ENCODE measurements around the gene CDON.
"Not testable (repeated sequence)": the region's sequence is repeated elsewhere in the genome, so short reads cannot be mapped to it uniquely, and the experiment has no call there.

CDON gene

GRCh38 chr11:125922156-125922555 lies 140.5 kb downstream of the CDON start:
- DNase-seq = no peak

DNA sequence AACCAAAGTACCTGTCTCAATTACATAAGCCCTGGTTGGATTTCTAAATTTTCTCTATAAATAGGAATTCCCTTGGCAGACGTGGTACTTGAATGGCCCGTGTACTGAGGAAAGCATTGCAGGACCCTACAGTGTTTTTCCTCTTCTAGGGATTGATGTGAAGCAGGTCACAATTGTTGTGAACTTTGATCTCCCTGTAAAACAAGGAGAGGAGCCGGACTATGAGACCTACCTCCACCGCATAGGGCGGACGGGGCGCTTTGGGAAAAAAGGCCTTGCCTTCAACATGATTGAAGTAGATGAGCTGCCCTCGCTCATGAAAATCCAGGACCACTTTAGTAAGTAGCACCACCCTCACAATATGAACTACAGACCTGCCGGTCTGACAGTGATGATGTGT lies 141.6 kb downstream of the CDON start:
- no peak for DNase-seq

- no peak for DNase-seq
Observed at GRCh38 chr11:125918140-125918840, 144.4 kb downstream of the CDON start.

GRCh38 chr11:125916683-125917347 lies 145.9 kb downstream of the CDON start:
- DNase-seq = no peak

DNA sequence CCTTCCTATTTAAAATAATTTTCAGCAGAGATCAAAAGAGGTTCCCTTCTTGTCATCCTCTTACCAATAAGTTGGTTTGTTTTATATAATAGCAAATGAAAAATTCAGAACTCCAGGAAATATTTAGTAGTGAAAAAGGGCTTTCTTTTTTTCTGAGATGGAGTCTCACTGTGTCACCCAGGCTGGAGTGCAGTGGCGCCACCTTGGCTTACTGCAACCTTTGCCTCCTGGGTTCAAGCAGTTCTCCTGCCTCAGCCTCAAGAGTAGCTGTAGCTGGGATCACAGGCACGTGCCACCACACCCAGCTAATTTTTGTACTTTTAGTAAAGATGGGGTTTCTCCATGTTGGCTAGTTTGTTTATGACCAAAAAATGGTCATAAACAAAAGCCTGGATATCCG lies 148.1 kb downstream of the CDON start:
- not testable (repeated sequence) for DNase-seq

- no peak for DNase-seq
Observed at GRCh38 chr11:125910226-125910849, 152.3 kb downstream of the CDON start.

Measured in activated CD4-positive, alpha-beta T cell treated with anti-CD3 and anti-CD28 coated beads, Interleukin-2, Interleukin-6, amounts not matched to agents 100 ng/mL and 50 ng/mL, durations not matched to agents 16 hours and 8 hours (primary cell).